Measurements from ENCODE around the gene MCC.
"Not testable (repeated sequence)": the region's sequence is repeated elsewhere in the genome, so short reads cannot be mapped to it uniquely, and the experiment has no call there.

Gene MCC

DNA sequence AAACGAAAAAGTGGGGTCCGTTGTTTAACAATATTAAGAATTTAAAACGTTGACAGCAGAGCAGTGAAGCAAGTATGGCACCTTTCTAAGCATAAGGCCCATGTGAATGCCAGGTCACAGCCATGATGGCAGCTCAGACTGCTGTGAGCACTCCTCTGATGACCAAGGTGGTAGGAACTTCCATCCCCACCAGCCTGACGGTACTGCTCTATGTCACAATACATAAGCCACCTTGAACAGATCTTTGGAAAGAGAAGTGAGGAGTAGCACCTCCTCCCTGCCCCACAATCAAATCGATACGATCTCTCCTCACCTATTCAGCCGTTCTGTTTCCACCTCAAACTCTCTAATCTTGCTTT lies 405.7 kb downstream of the MCC start:
- TF ChIP-seq, protein P1, sequence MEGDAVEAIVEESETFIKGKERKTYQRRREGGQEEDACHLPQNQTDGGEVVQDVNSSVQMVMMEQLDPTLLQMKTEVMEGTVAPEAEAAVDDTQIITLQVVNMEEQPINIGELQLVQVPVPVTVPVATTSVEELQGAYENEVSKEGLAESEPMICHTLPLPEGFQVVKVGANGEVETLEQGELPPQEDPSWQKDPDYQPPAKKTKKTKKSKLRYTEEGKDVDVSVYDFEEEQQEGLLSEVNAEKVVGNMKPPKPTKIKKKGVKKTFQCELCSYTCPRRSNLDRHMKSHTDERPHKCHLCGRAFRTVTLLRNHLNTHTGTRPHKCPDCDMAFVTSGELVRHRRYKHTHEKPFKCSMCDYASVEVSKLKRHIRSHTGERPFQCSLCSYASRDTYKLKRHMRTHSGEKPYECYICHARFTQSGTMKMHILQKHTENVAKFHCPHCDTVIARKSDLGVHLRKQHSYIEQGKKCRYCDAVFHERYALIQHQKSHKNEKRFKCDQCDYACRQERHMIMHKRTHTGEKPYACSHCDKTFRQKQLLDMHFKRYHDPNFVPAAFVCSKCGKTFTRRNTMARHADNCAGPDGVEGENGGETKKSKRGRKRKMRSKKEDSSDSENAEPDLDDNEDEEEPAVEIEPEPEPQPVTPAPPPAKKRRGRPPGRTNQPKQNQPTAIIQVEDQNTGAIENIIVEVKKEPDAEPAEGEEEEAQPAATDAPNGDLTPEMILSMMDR (conservative IDR thresholded peaks at IDR 0.05), result no peak
- no peak overlapping the region for H3K27ac ChIP-seq

GRCh38 chr5:113081881-113082546 lies 406.2 kb downstream of the MCC start:
- H3K27ac ChIP-seq, result no peak overlapping the region
- TF ChIP-seq, protein P1 (conservative IDR thresholded peaks at IDR 0.05), result no peak

DNA sequence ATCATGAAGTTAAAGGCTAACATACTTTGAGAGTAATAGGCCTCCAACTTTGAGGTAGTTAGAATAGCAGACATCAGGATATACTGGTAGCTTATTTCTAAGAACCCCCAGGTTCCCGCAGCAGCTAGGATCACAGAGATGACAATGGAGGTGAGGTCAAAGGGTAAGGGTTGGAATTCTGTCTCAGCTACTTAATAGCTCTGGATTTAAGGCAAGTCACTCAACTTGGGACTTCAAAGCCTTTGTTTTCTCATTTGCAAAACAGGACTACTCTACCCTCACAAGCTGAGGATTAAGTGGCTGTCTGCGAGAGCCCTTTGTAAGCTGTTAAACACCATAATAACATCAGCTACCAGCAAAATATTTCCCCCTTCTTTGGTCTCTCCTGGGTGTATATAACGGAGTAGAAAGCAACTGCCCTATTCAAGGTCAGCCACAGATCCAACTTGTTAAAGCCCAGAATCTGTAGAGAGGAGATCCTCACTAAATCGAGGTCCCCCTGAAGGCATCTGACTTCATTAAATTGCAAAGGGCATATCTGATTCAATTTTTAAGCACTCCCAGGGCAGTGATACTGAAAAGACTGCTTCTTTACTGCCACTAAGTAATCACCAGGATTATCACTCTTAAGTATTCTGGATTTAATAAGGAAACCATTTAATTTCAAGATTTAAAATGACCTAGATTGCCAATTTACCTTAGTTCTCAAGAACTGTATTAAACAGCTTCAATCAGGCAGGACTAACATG lies 407.0 kb downstream of the MCC start:
- TF ChIP-seq, protein P1 (conservative IDR thresholded peaks at IDR 0.05), result no peak
- no peak overlapping the region for H3K27ac ChIP-seq

DNA sequence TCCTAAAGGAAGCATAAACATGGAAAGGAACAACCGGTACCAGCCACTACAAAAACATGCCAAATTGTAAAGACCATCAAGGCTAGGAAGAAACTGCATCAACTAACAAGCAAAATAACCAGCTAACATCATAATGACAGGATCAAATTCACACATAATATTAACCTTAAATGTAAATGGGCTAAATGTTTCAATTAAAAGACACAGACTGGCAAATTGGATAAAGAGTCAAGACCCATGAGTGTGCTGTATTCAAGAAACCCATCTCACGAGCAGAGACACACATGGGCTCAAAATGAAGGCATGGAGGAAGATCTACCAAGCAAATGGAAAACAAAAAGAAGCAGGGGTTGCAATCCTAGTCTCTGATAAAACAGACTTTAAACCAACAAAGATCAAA lies 411.6 kb downstream of the MCC start:
- H3K27ac ChIP-seq, result not testable (repeated sequence)

DNA sequence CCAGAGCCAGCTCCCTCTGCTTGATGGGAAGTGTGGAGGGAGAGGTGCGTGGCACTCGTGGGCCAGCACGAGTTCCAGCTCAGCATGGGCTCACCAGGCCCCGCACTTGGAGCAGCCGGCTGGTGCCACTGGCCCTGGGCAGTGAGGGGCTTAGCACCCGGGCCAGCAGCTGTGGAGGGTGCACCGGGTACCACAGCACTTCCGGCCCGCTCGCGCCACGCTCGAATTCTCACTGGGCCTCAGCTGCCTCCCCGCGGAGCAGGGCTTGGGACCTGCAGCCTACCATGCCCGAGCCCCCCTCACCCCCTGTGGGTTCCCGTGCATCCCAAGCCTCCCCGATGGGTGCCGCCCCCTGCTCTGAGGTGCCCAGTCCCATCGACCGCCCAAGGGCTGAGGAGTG lies 413.2 kb downstream of the MCC start:
- H3K27ac ChIP-seq, result no peak overlapping the region
- TF ChIP-seq, protein P1 (conservative IDR thresholded peaks at IDR 0.05), result no peak

GRCh38 chr5:113073629-113074034 lies 414.6 kb downstream of the MCC start:
- H3K27ac ChIP-seq, result not testable (repeated sequence)

GRCh38 chr5:113071401-113071800 lies 416.9 kb downstream of the MCC start:
- TF ChIP-seq, protein P1 (conservative IDR thresholded peaks at IDR 0.05), result no peak
- H3K27ac ChIP-seq, result no peak overlapping the region

GRCh38 chr5:113070901-113071300 lies 417.4 kb downstream of the MCC start:
- H3K27ac ChIP-seq, result no peak overlapping the region
- TF ChIP-seq, protein P1 (conservative IDR thresholded peaks at IDR 0.05), result no peak
